Epithelial cell of esophagus (primary cell): ENCODE data around the gene KLC3.

ENCODE experiments used
- DNase-seq: peaks from one replicate; pipeline ENCODE4 v3.0.0; 2010; ENCODE audit warnings: low read depth
- H3K4me3 ChIP-seq: 2 replicates; pipeline ENCODE4 v1.5.1; 2011; ENCODE audit warnings: mild to moderate bottlenecking, low read length, control low read depth
- CTCF ChIP-seq: IDR thresholded peaks from 2 replicates; pipeline ENCODE4 v1.5.1; 2011; ENCODE audit warnings: low read depth, mild to moderate bottlenecking, low read length, control low read depth, inconsistent platforms; ENCODE audit not compliant: insufficient read depth; ENCODE audit errors: missing control alignments

Gene KLC3

GRCh38 chr19:45347570-45348366, 7.2 kb downstream of the KLC3 start:
- no peak overlapping the region for H3K4me3 ChIP-seq
- TF ChIP-seq CTCF: no peak
- DNase-seq: no peak

GRCh38 chr19:45348367-45349125, 8.0 kb downstream of the KLC3 start:
- no peak overlapping the region for H3K4me3 ChIP-seq
- no peak for TF ChIP-seq CTCF
- no peak for DNase-seq

- TF ChIP-seq CTCF: no peak
- no peak for DNase-seq
- H3K4me3 ChIP-seq: no peak overlapping the region
Measured at GRCh38 chr19:45349126-45349415, 8.5 kb downstream of the KLC3 start.

GRCh38 chr19:45349430-45349941, 8.9 kb downstream of the KLC3 start:
- no peak for TF ChIP-seq CTCF
- H3K4me3 ChIP-seq: no peak overlapping the region
- no peak for DNase-seq

GRCh38 chr19:45350477-45351058, 10.0 kb downstream of the KLC3 start:
- TF ChIP-seq CTCF: no peak
- H3K4me3 ChIP-seq: no peak overlapping the region
- DNase-seq: no peak

- no peak overlapping the region for H3K4me3 ChIP-seq
- DNase-seq: peak; percentile 32
- TF ChIP-seq CTCF: no peak
Measured at GRCh38 chr19:45351401-45351952, 10.9 kb downstream of the KLC3 start.
